Measurements from ENCODE around the gene TNFSF13B. TPM values are rescaled to one million over a fixed set of nuclear protein-coding genes. Genes with fewer than 3 reads are reported as not detected.

Gene TNFSF13B
- total and polyA plus RNA-seq, 2 donors (not counting 3 experiments of a cell fraction or from before 2014, with no cell fraction given): 0.18 to 1.2 TPM

DNA sequence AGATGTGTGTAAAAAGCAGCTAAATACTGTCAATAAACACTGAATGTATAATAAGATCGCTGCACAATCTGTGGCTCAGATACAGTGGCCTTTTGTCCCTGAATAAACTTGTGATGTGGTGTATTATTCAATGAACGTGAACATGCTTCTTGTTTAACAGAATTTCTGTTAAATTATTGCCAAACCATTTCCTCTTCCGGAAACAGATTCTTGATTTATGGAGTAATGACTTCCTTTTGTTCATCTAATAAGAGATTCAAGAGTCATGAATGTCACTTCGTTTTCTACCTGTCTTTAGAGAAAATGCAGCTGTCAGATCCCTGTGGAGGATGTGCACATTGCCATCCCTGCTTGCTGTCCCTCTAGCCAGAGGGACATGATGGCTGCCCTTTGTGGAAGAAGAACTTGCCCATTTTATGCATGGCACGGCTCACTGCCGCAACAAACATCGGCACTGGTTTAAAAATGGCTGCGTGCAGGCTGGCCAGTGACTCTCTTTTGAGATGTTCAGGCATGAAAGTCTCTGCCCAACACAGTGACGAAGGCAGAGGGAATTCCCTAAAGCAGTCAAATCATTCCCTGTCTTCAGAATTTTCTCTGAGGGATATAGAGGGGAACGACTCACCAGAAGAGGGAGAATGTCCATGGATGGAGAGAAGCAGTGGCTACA lies 3.1 kb upstream of the TNFSF13B start:
- CTCF ChIA-PET: no interaction called here
- intact Hi-C loops (cut with micrococcal nuclease): no loop called here
- H3K9ac ChIP-seq (replicated peaks; ENCODE audit: extremely low read depth, insufficient read depth, low read length): no peak overlapping the region
- dilution Hi-C loops (cut with MboI; ENCODE audit: extremely low pct_ligation_motif_present, low sequenced_read_pairs): no loop called here
- no peak overlapping the region for H3K27ac ChIP-seq (ENCODE audit: insufficient read depth, low read depth, low read length)
- H3K9me3 ChIP-seq (replicated peaks; ENCODE audit: control insufficient read depth, insufficient read depth, low read length): no peaks in the 10 kb centered on the region
- TF ChIP-seq, protein P1, sequence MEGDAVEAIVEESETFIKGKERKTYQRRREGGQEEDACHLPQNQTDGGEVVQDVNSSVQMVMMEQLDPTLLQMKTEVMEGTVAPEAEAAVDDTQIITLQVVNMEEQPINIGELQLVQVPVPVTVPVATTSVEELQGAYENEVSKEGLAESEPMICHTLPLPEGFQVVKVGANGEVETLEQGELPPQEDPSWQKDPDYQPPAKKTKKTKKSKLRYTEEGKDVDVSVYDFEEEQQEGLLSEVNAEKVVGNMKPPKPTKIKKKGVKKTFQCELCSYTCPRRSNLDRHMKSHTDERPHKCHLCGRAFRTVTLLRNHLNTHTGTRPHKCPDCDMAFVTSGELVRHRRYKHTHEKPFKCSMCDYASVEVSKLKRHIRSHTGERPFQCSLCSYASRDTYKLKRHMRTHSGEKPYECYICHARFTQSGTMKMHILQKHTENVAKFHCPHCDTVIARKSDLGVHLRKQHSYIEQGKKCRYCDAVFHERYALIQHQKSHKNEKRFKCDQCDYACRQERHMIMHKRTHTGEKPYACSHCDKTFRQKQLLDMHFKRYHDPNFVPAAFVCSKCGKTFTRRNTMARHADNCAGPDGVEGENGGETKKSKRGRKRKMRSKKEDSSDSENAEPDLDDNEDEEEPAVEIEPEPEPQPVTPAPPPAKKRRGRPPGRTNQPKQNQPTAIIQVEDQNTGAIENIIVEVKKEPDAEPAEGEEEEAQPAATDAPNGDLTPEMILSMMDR (IDR thresholded peaks at IDR 0.05; ENCODE audit: extremely low read depth in 1 of 2, insufficient read depth in 1 of 2, low read depth in 1 of 2, low read length in 2 of 2): no peak
- TF ChIP-seq, protein P2, sequence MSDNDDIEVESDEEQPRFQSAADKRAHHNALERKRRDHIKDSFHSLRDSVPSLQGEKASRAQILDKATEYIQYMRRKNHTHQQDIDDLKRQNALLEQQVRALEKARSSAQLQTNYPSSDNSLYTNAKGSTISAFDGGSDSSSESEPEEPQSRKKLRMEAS (IDR thresholded peaks at IDR 0.05; ENCODE audit: insufficient read depth, insufficient read length): no peak
- TF ChIP-seq GATA2 (IDR thresholded peaks at IDR 0.05; ENCODE audit: insufficient read depth, insufficient read length, low read depth, low read length): no peak
- no peak for TF ChIP-seq FOS (IDR thresholded peaks at IDR 0.05; ENCODE audit: borderline replicate concordance, insufficient read depth, low read length)
- no peak for TF ChIP-seq JUN (IDR thresholded peaks at IDR 0.05; ENCODE audit: borderline replicate concordance, insufficient read depth, insufficient read length, low read depth)
- TF ChIP-seq EZH2 (IDR thresholded peaks at IDR 0.05; ENCODE audit: borderline replicate concordance, low read depth, low read length, severe bottlenecking): no peak
- TF ChIP-seq MYC (IDR thresholded peaks at IDR 0.05; ENCODE audit: low read depth, low read length): no peak
- TF ChIP-seq POLR2AphosphoS5 (IDR thresholded peaks at IDR 0.05; ENCODE audit: insufficient read depth, low read depth, low read length): no peak
- TF ChIP-seq POLR2A (IDR thresholded peaks at IDR 0.05; ENCODE audit: low read depth, low read length): no peak
- H3K9me1 ChIP-seq (replicated peaks; ENCODE audit: control insufficient read depth, extremely low read depth, insufficient read depth, low read length): no peaks in the 10 kb centered on the region
- no peaks in the 10 kb centered on the region for H3K27me3 ChIP-seq (ENCODE audit: control insufficient read depth in 2 of 2, insufficient read depth in 2 of 2, low read length in 2 of 2)
- no TSS peak for BruUV-seq (replicated peaks)
- no peaks in the 10 kb centered on the region for H4K20me1 ChIP-seq (replicated peaks; ENCODE audit: control insufficient read depth, extremely low read depth, insufficient read depth, low read length)
- no peak overlapping the region for H3K4me2 ChIP-seq (ENCODE audit: insufficient read depth, low read length)
- H3K4me3 ChIP-seq (replicated peaks in 1 of 3; ENCODE audit: insufficient read depth in 1 of 3, low read depth in 1 of 3, low read length in 3 of 3): no peak overlapping the region
- DNase-seq (ENCODE audit: low read depth, low spot score): peak; percentile 26
- no peaks in the 10 kb centered on the region for H3K36me3 ChIP-seq (ENCODE audit: control insufficient read depth in 2 of 2, extremely low read depth in 1 of 2, insufficient read depth in 2 of 2, low read length in 2 of 2)
- no peak for FAIRE-seq
- peaks cover 6% of the 10 kb centered on the region for H3K4me1 ChIP-seq (ENCODE audit: control insufficient read depth, extremely low read depth, insufficient read depth, low read length)
- POLR2A ChIA-PET: no interaction called here
- H2AFZ ChIP-seq (ENCODE audit: low read depth, low read length): no peak overlapping the region
- H3K79me2 ChIP-seq (ENCODE audit: control insufficient read depth, insufficient read depth, low read length): no peaks in the 10 kb centered on the region
